ENCODE data around the gene FALEC.
A peak's percentile ranks its signal among the peaks of the same experiment; 100 is the strongest.
"Not testable (repeated sequence)": the region's sequence is repeated elsewhere in the genome, so short reads cannot be mapped to it uniquely, and the experiment has no call there.

The FALEC gene

DNA sequence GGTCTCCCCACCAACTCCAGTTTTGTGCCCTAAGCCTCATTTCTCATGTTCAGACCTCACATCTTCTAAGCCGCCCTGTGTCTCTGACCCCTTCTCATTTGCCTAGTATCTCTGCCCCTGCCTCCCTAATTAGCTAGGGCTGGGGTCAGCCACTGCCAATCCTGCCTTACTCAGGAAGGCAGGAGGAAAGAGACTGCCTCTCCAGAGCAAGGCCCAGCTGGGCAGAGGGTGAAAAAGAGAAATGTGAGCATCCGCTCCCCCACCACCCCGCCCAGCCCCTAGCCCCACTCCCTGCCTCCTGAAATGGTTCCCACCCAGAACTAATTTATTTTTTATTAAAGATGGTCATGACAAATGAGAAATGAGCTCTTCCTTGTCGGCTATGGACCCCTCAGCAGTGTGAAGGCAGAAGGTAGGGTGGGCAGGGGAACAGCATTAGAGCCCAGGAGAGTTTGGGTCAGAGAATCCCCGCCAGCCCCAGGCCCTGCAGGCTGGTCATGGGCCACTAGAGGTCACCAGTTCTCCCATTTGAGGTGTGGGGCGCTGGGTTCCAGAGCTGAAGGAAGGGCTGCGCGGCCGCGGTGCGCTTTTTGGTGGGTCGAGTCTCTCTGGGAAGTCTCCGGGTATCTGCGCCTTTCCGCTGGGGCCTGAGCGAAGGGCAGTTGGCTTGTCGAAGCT, 45.2 kb downstream of the FALEC start:
- peak; percentile 82 for DNase-seq

DNA sequence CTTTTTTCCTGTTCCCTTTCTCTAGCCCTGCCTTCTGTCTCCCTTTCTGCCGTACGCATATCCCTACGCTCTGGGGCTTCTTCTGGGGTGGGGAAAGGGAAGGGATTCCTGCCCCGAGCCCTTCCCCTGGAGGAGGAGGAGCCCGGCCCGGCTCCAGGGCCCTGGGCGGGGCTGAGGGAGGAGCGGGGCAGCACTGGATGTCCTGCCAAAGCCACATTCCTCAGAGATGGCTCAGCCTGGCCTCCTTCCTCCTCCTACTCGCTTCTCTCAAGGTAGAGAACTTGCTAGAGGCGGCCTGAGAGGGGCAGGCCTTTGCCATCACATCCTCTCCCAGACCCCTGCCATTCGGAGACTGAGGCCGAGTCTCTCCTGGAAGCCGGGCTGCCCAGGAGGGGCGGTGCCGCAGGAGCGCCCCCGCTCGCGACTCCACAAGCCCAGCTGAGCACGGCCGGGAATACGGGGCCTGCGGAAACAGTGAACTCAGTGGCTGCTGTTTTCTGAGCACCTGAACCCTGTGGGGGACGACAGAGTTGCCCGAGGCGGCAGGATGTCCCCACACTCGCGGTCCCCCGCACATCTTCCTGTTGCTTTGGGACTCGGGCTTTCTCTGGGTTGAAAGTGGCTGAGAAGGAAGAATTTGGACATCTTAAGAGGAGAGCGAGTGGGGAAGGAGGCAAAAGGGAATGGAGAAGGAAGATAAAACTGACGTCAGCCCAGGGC, 45.9 kb downstream of the FALEC start:
- peak; percentile 82 for DNase-seq

DNA sequence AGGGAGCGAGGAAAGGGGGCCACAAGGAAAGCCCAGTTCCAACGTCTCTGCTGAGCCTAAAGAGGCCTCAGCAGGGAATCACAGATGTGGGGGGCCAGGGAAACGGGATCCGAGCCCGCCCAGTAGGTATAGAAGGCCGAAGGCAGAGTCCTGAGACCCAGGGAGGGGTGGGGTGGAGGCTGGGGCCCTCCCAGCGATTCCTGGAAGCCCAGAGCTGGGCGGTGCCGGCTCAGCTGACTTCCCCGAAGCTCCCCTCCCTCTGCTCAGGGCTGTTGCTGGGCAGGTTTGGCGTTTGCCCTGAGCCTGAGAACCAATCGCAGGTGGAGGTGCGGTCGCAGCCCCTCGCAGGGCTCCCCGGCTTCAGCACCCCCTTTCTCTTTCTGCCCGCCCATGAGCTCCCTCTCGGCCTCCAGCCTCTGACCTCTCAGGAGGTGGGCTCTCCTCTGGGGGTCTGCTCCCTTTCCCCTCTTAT, 46.5 kb downstream of the FALEC start:
- peak; percentile 66 for DNase-seq

GRCh38 chr1:150562446-150563339, 47.1 kb downstream of the FALEC start:
- no peak for DNase-seq

GRCh38 chr1:150563340-150564038, 47.9 kb downstream of the FALEC start:
- DNase-seq, result no peak

DNA sequence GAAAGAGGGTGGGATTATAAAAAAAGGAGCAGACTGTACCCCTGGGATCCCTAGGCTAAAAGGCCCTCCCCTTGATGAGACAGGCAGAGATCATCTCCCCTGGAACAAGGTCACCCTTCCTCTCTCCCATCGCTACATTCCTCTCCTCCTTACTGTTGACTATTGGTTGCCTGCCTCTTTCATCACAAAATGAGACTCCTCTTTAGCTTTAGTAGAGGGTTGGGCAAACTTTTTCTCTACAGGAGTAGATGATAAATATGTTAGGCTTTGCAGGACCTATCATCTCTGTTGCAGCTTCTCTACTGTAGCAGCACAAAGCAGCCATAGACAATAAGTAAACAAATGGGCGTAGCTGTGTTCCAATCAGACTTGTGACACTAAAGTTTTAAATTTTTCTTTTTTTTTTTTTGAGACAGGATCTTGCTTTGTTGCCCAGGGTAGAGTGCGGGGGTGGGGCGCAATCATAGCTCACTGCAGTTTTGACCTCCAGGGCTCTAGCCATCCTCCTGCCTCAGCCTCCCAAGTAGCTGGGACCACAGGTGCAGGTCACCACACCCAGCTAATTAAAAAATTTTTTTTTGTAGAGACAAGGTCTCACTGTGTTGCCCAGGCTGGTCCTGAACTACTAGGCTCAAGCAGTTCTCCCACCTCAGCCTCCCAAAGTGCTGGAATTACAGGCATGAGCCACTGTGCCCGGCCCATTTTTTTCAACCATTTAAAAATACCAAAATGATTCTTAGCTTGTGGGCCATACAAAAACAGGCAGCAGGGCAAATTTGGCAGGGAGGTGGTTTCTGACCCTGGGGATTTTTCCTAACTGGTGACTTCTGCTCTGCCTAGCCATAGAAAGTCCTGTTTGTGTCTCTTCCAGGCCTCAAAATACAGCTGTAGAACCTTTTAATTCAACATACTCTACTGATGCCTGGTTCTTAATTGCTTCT, 48.8 kb downstream of the FALEC start:
- DNase-seq, result no peak

GRCh38 chr1:150565240-150565991, 49.9 kb downstream of the FALEC start:
- not testable (repeated sequence) for DNase-seq

- no peak for DNase-seq
Measured at GRCh38 chr1:150566589-150567340, 51.2 kb downstream of the FALEC start.

- no peak for DNase-seq
Measured at GRCh38 chr1:150567341-150567716, 51.8 kb downstream of the FALEC start.

GRCh38 chr1:150567717-150568593, 52.4 kb downstream of the FALEC start:
- no peak for DNase-seq

GRCh38 chr1:150568594-150568966, 53.0 kb downstream of the FALEC start:
- DNase-seq, result no peak

DNA sequence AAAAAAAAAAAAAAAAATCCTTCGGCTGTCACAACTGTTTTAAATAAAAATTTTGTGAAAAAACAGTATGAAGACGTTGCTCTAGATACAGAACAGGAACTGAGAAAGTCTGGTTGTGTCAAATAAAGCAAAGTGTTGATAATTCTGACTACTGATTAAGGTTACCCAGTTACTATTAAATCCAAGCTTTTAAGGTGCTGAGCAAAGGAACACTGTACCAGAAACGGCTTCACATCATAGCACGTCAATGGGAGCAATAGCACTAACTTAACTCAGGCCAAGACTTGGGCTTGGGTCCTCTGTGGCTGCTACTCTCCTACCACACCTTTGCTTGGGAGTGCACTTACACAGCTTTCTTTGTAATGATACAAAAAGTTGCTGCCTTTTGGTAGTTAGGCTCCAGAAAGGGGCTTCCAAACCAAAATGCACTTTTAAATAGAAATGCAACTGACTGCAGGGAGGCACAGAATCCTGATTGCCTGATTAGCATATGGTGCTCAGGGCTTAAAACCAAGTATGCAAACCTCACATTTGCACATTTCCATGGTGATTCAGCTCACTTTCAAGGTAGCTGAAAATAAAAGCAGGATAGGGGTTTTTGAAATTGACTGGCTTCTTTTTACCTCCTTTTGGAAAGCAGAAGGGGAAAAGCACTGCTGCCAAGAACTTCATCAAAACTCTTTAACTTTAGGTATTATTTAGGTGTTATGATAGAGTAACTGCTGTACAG, 57.5 kb downstream of the FALEC start:
- no peak for DNase-seq

GRCh38 chr1:150573648-150574071, 58.1 kb downstream of the FALEC start:
- DNase-seq, result not testable (repeated sequence)

DNA sequence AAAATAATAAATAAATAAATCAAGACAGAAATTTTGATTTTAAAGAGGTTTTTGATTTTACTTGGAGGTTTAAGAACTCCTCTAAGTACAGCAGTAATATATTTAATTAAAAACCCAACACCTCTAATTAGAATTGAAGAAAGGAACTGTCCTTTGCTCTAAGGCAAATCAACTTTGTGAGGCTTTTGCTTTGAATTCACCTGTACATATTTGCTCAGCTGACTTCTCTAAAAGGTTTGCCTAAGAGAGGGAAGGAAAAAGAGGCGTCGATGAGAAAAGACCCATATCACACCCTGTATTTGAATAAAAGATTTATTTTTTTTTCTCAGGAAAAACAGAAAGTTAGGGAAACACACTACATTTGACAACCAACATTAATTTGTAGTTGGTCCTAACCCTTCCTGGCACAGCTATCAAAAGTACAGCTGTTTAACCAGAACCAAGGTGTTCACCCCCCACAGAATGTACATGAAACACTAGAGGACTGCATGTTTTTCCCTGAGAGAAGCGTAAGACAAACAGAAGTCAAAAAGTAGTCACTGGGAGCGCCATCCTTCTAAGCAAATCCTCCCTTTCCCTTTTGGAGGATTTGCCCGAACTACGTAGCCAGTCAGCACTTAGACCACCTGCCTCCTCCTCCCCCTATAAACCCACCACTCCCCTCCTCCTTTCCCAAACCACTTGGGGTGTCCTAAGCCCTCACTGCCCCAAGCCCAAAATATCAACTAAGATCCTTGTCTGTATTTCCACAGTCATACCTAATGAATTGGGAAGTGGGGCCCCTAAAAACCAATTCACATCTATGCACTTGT, 58.9 kb downstream of the FALEC start:
- no peak for DNase-seq

DNA sequence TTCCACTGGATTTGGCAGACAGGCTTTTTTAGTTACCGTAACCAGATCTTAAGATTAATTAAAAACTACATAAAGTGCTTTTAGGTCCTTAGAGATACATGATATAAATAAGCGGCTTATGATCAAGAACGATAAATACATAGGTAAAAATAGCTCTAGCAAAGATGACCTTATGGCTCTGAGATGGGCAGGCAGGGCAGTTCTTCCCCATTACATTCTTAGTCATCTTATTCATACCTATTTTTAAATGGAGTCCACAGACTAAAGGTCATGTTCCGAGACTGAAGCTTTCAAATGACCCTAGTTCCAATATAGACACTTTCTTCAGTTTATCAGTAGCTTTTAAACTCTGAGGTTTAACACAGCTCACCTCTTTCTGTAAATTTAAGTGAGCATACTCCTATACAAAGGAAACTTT, 59.5 kb downstream of the FALEC start:
- no peak for DNase-seq

- DNase-seq, result no peak
Measured at GRCh38 chr1:150575518-150576366, 60.2 kb downstream of the FALEC start.

DNA sequence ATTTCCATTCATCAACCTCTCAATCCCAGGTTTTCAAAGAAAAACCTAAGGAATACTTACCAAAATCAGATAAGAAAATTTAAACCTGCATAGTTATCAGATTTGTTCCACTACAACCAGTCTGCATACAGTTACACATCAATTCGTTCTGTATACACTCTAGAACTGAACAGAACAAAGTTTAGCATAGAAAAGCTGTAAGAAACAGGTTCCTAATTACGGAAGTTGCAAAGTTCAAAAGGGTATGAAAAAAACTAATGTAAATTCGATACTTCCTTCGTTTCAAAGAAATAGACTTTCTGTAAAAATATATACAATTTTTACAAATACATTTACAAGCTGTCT, 60.8 kb downstream of the FALEC start:
- no peak for DNase-seq
